Neural crest cell (in vitro differentiated cells): ENCODE data around the gene HBB. TPM values are rescaled to one million over a fixed set of nuclear protein-coding genes. Genes with fewer than 3 reads are reported as not detected.

Experiments used
- DNase-seq: peaks from one replicate; pipeline ENCODE4 v3.0.0; 2021; ENCODE audit warnings: low read depth, mixed read lengths, low spot score
- H3K27ac Mint-ChIP-seq: one replicate; pipeline ENCODE4 v1.8.0; 2021; ENCODE audit warnings: mild to moderate bottlenecking, mixed read lengths; ENCODE audit not compliant: unreplicated experiment
- H3K27me3 Mint-ChIP-seq: 2 replicates; pipeline ENCODE4 v1.8.0; 2021; ENCODE audit warnings: low read depth, mild to moderate bottlenecking, mixed read lengths
- H3K36me3 Mint-ChIP-seq: 2 replicates; pipeline ENCODE4 v1.8.0; 2021; ENCODE audit warnings: low read depth, mild to moderate bottlenecking, mixed read lengths
- H3K4me1 Mint-ChIP-seq: 2 replicates; pipeline ENCODE4 v1.8.0; 2021; ENCODE audit warnings: mixed read lengths
- H3K4me3 Mint-ChIP-seq: one replicate; pipeline ENCODE4 v1.8.0; 2021; ENCODE audit warnings: mild to moderate bottlenecking, mixed read lengths
- H3K9me3 Mint-ChIP-seq: 2 replicates; pipeline ENCODE4 v1.8.0; 2021; ENCODE audit warnings: mixed read lengths
- CTCF ChIP-seq: fragments of 200-600 bp; sonication (generic); conservative IDR thresholded peaks from 2 replicates; pipeline ENCODE4 v1.5.0; 2021; ENCODE audit warnings: antibody characterized with exemption, mild to moderate bottlenecking
- total RNA-seq: library from RNA; stranded (reverse); gene quantifications from 2 replicates; pipeline ENCODE4 v1.2.1, GENCODE V29; 2021

The HBB gene
- total RNA-seq, 1 donor from 2014 or later = not detected

- no peak for DNase-seq
- Mint-ChIP-seq H3K36me3 (no peaks in the 10 kb centered on the region), H3K4me3 (no peak overlapping the region), H3K9me3 (no peaks in the 10 kb centered on the region), H3K27ac (no peak overlapping the region), H3K27me3 (peaks cover 11% of the 10 kb centered on the region), H3K4me1 (no peaks in the 10 kb centered on the region)
- no peak for TF ChIP-seq CTCF
Observed at GRCh38 chr11:5242208-5242607, 15.3 kb upstream of the HBB start.

- Mint-ChIP-seq H3K4me3 (no peak overlapping the region), H3K27ac (no peak overlapping the region), H3K36me3 (no peaks in the 10 kb centered on the region), H3K9me3 (no peaks in the 10 kb centered on the region), H3K4me1 (no peaks in the 10 kb centered on the region), H3K27me3 (peaks cover 12% of the 10 kb centered on the region)
- TF ChIP-seq CTCF = no peak
- no peak for DNase-seq
Observed at GRCh38 chr11:5241458-5241857, 14.6 kb upstream of the HBB start.

GRCh38 chr11:5240458-5240857, 13.6 kb upstream of the HBB start:
- DNase-seq = no peak

GRCh38 chr11:5240056-5240455, 13.2 kb upstream of the HBB start:
- no peaks in the 10 kb centered on the region for H3K4me1 Mint-ChIP-seq
- H3K4me3 Mint-ChIP-seq = no peak overlapping the region
- DNase-seq = no peak
- H3K27ac Mint-ChIP-seq = no peak overlapping the region
- no peak for TF ChIP-seq CTCF
- no peaks in the 10 kb centered on the region for H3K36me3 Mint-ChIP-seq
- no peaks in the 10 kb centered on the region for H3K9me3 Mint-ChIP-seq
- H3K27me3 Mint-ChIP-seq = peaks cover 20% of the 10 kb centered on the region

More at GRCh38 chr11:5240458-5240857, 13.6 kb upstream of the HBB start:
- Mint-ChIP-seq H3K36me3 (no peaks in the 10 kb centered on the region), H3K27ac (no peak overlapping the region), H3K27me3 (peaks cover 16% of the 10 kb centered on the region), H3K4me3 (no peak overlapping the region), H3K4me1 (no peaks in the 10 kb centered on the region), H3K9me3 (no peaks in the 10 kb centered on the region)
- no peak for TF ChIP-seq CTCF

- TF ChIP-seq CTCF = no peak
- H3K36me3 Mint-ChIP-seq = no peaks in the 10 kb centered on the region
- H3K4me3 Mint-ChIP-seq = no peak overlapping the region
- DNase-seq = no peak
- no peaks in the 10 kb centered on the region for H3K4me1 Mint-ChIP-seq
- H3K27ac Mint-ChIP-seq = no peak overlapping the region
- H3K27me3 Mint-ChIP-seq = peaks cover 20% of the 10 kb centered on the region
- H3K9me3 Mint-ChIP-seq = no peaks in the 10 kb centered on the region
Observed at GRCh38 chr11:5239046-5239445, 12.2 kb upstream of the HBB start.

GRCh38 chr11:5238486-5238885, 11.6 kb upstream of the HBB start:
- no peak for TF ChIP-seq CTCF
- no peak overlapping the region for H3K27ac Mint-ChIP-seq
- DNase-seq = no peak
- H3K27me3 Mint-ChIP-seq = peaks cover 20% of the 10 kb centered on the region
- H3K36me3 Mint-ChIP-seq = no peaks in the 10 kb centered on the region
- no peaks in the 10 kb centered on the region for H3K9me3 Mint-ChIP-seq
- no peak overlapping the region for H3K4me3 Mint-ChIP-seq
- no peaks in the 10 kb centered on the region for H3K4me1 Mint-ChIP-seq
